ENCODE data around the gene XAGE3.

Gene XAGE3

GRCh38 chrX:52839137-52839536 lies 28.7 kb downstream of the XAGE3 start:
- no peak for DNase-seq

- no peak for DNase-seq
These were observed 37.3 kb downstream of the XAGE3 start for GRCh38 chrX:52830551-52830950.

- no peak for DNase-seq
These were observed 43.3 kb downstream of the XAGE3 start for GRCh38 chrX:52824608-52825007.

- DNase-seq = no peak
These were observed 46.7 kb downstream of the XAGE3 start for GRCh38 chrX:52821079-52821760.

- DNase-seq = no peak
These were observed 48.1 kb downstream of the XAGE3 start for GRCh38 chrX:52819788-52820187.

Measured in CD4-positive, alpha-beta T cell treated with Interferon alpha-2 for 1 hour (primary cell).